Measurements from ENCODE around the gene AFF3.

The AFF3 gene

DNA sequence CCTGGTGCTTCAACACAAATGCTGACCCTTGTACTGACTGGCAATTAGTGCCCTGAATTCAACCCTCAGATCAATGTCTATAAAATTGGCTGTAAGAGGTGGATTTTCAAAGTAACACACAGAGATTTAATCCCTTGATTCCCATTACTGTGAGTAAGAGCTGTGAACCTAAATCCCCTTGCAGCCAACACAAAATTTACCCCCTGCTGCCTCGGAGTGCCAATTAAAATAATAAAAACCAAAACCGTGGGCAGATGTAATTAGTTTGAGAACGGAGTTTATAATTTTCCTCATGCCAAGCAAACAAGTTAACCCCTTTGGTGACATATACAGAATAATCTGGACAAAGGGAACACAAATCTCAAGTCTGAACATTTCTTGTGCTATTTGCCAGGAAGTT is 596.8 kb downstream of the AFF3 start:
- peaks cover 6% of the 10 kb centered on the region for H3K27me3 Mint-ChIP-seq (ENCODE audit: low read depth, poor library complexity)
- H3K36me3 Mint-ChIP-seq (ENCODE audit: low read depth): peaks cover 66% of the 10 kb centered on the region
- DNase-seq: no peak
- H3K9me3 Mint-ChIP-seq: peaks cover 4% of the 10 kb centered on the region
- TF ChIP-seq, protein P1, sequence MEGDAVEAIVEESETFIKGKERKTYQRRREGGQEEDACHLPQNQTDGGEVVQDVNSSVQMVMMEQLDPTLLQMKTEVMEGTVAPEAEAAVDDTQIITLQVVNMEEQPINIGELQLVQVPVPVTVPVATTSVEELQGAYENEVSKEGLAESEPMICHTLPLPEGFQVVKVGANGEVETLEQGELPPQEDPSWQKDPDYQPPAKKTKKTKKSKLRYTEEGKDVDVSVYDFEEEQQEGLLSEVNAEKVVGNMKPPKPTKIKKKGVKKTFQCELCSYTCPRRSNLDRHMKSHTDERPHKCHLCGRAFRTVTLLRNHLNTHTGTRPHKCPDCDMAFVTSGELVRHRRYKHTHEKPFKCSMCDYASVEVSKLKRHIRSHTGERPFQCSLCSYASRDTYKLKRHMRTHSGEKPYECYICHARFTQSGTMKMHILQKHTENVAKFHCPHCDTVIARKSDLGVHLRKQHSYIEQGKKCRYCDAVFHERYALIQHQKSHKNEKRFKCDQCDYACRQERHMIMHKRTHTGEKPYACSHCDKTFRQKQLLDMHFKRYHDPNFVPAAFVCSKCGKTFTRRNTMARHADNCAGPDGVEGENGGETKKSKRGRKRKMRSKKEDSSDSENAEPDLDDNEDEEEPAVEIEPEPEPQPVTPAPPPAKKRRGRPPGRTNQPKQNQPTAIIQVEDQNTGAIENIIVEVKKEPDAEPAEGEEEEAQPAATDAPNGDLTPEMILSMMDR (IDR thresholded peaks at IDR 0.05): no peak
- peaks cover 6% of the 10 kb centered on the region for H3K4me1 Mint-ChIP-seq
- no peak overlapping the region for H3K27ac Mint-ChIP-seq
- H3K4me3 Mint-ChIP-seq: no peak overlapping the region

DNA sequence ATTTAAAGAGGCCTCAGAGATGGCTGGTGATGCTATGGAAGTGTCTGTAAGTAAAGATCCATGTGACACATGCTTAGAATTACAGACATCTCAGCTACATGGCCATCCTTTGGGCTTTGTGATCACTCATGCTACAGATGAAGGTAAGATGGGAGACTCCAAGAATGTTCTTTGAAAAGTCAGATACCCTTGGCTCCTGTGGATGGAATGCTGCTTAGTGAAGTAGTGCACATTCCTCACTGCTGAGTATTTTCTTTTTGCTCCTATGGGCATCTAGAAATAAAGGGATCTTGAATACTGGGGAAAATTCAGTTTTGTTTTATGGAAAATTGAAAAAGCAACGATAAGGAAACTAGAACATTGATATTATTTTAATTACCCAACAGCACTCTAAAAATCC is 597.3 kb downstream of the AFF3 start:
- peaks cover 4% of the 10 kb centered on the region for H3K9me3 Mint-ChIP-seq
- DNase-seq: no peak
- peaks cover 61% of the 10 kb centered on the region for H3K36me3 Mint-ChIP-seq (ENCODE audit: low read depth)
- no peak overlapping the region for H3K4me3 Mint-ChIP-seq
- H3K4me1 Mint-ChIP-seq: peaks cover 6% of the 10 kb centered on the region
- TF ChIP-seq, protein P1 (IDR thresholded peaks at IDR 0.05): no peak
- H3K27me3 Mint-ChIP-seq (ENCODE audit: low read depth, poor library complexity): peaks cover 6% of the 10 kb centered on the region
- no peak overlapping the region for H3K27ac Mint-ChIP-seq

- H3K27ac Mint-ChIP-seq: peak overlapping the region; percentile 10
- H3K9me3 Mint-ChIP-seq: peaks cover 4% of the 10 kb centered on the region
- no peak for DNase-seq
- H3K4me3 Mint-ChIP-seq: no peak overlapping the region
- TF ChIP-seq, protein P1 (IDR thresholded peaks at IDR 0.05): no peak
- H3K27me3 Mint-ChIP-seq (ENCODE audit: low read depth, poor library complexity): peaks cover 6% of the 10 kb centered on the region
- peaks cover 56% of the 10 kb centered on the region for H3K36me3 Mint-ChIP-seq (ENCODE audit: low read depth)
- H3K4me1 Mint-ChIP-seq: peaks cover 6% of the 10 kb centered on the region
Observed at GRCh38 chr2:99544608-99545007, 597.8 kb downstream of the AFF3 start.

GRCh38 chr2:99543247-99543646 is 599.1 kb downstream of the AFF3 start:
- Mint-ChIP-seq H3K4me1 (peaks cover 6% of the 10 kb centered on the region), H3K27ac (no peak overlapping the region), H3K36me3 (ENCODE audit: low read depth) (peaks cover 52% of the 10 kb centered on the region), H3K4me3 (no peak overlapping the region), H3K27me3 (ENCODE audit: low read depth, poor library complexity) (peaks cover 6% of the 10 kb centered on the region), H3K9me3 (peaks cover 13% of the 10 kb centered on the region)
- TF ChIP-seq, protein P1 (IDR thresholded peaks at IDR 0.05): no peak
- no peak for DNase-seq

DNA sequence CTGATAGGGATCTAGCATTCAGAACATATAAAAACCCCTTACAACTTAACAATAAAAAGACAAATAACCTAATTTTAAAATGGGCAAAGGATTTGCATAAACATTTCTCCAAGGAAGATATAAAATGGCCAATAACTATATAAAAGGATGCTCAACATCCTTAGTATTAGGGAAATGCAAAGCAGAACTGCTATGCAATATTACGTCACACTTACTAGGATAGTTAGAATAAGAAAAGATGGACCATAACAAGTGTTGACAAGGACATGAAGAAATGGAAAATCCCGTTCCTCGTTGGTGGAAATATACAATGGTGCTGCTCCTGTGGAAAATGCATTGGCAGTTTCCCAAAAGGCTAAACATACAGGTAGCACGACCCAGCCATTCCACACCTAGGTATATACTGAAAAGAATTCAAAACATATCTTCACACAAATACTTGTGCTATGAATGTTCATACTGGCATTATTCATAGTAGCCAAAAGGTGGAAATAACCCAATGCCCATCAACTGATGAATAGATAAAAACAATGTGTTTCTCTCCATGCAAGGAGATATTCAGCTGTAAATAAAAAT is 604.4 kb downstream of the AFF3 start:
- Mint-ChIP-seq H3K4me3 (no peak overlapping the region), H3K27me3 (ENCODE audit: low read depth, poor library complexity) (peaks cover 14% of the 10 kb centered on the region), H3K4me1 (no peaks in the 10 kb centered on the region), H3K27ac (no peak overlapping the region), H3K9me3 (peaks cover 35% of the 10 kb centered on the region), H3K36me3 (ENCODE audit: low read depth) (peaks cover 28% of the 10 kb centered on the region)
- TF ChIP-seq, protein P1 (IDR thresholded peaks at IDR 0.05): no peak
- no peak for DNase-seq

- Mint-ChIP-seq H3K27ac (no peak overlapping the region), H3K36me3 (ENCODE audit: low read depth) (no peaks in the 10 kb centered on the region), H3K9me3 (peaks cover 6% of the 10 kb centered on the region), H3K27me3 (ENCODE audit: low read depth, poor library complexity) (peaks cover 14% of the 10 kb centered on the region), H3K4me1 (peaks cover 13% of the 10 kb centered on the region), H3K4me3 (no peak overlapping the region)
- DNase-seq: no peak
- TF ChIP-seq, protein P1 (IDR thresholded peaks at IDR 0.05): no peak
Observed at GRCh38 chr2:99524056-99524455, 618.3 kb downstream of the AFF3 start.
